ENCODE data around the gene MGST2. TPM values are rescaled to one million over a fixed set of nuclear protein-coding genes. Genes with fewer than 3 reads are reported as not detected.

MGST2 gene
- total and polyA plus RNA-seq, 10 of the 15 experiments (the other 5 are each of a cell fraction or from before 2014, with no cell fraction given) = 19.0 to 50.1 (median 30.6) TPM

DNA sequence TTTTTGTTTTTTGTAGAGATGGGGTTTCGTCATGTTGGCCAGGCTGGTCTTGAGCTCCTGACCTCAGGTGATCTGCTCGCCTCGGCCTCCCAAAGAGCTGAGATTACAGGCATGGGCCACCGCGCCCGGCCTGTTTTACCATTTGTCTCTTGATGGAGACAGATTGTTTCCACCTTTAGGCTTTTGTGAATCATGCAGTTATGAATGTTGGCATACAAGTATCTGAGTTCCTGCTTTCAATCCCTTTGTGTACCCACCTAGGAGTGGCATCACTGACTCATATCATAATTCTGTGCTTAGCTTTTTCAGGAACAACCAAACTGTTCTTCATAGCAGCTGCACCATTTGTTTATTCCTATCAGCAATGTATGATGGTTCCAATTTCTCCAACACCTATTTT is 20.2 kb upstream of the MGST2 start:
- H2AFZ ChIP-seq (ENCODE audit: control insufficient read depth, low read depth, low read length) = no peak overlapping the region
- no peak overlapping the region for H3K27ac ChIP-seq (ENCODE audit: control insufficient read depth, insufficient read depth)
- no peak overlapping the region for H3K9ac ChIP-seq (ENCODE audit: control insufficient read depth, insufficient read depth, low read length)
- no peak for ATAC-seq
- H3K4me3 ChIP-seq = no peak overlapping the region
- CTCF ChIA-PET = interaction anchor here (1.5 kb wide), 2 partner anchors 12 to 42 kb away, joined by 5 to 7 read pairs; no protein-coding TSS in a partner anchor
- RAD21 ChIA-PET (ENCODE audit: unreplicated experiment) = interaction anchor here (0.7 kb wide), 1 partner anchor 563 kb away, joined by 3 read pairs; no protein-coding TSS in a partner anchor
- BruUV-seq (replicated peaks) = no TSS peak
- WGBS (ENCODE audit: insufficient coverage, insufficient replicate concordance, low lambda C conversion rate, missing lambda C conversion rate) = 65% methylated on average over 6 of the region's 6 CpGs
- no peaks in the 10 kb centered on the region for H3K79me2 ChIP-seq (ENCODE audit: control insufficient read depth, insufficient read depth, low read length)
- H3K4me2 ChIP-seq (ENCODE audit: control insufficient read depth, insufficient read depth) = no peak overlapping the region
- H4K20me1 ChIP-seq (ENCODE audit: control insufficient read depth, insufficient read depth) = no peaks in the 10 kb centered on the region
- in situ Hi-C loops (cut with MboI) (no loop called here), intact Hi-C loops (cut with micrococcal nuclease; ENCODE audit: unreplicated experiment) (no loop called here)
- POLR2A ChIA-PET = interaction anchor here (0.5 kb wide), 1 partner anchor 104 kb away, joined by 10 read pairs; no protein-coding TSS in a partner anchor
- no peaks in the 10 kb centered on the region for H3K9me3 ChIP-seq (replicated peaks; ENCODE audit: control insufficient read depth, insufficient read depth, low read length)
- no peaks in the 10 kb centered on the region for H3K36me3 ChIP-seq (ENCODE audit: control insufficient read depth in 2 of 2, insufficient read depth in 2 of 2, low read length in 1 of 2)
- no peak for DNase-seq (ENCODE audit: low read depth, low spot score)
- no peaks in the 10 kb centered on the region for H3K27me3 ChIP-seq (replicated peaks in 1 of 2; ENCODE audit: control insufficient read depth in 2 of 2, insufficient read depth in 2 of 2, low read length in 1 of 2)
- no peaks in the 10 kb centered on the region for H3K4me1 ChIP-seq (ENCODE audit: control insufficient read depth, insufficient read depth, low read length)
- FAIRE-seq = no peak
- SMC1A ChIA-PET (ENCODE audit: uncharacterized antibody, unreplicated experiment) = no interaction called here
- TF ChIP-seq, protein P1, sequence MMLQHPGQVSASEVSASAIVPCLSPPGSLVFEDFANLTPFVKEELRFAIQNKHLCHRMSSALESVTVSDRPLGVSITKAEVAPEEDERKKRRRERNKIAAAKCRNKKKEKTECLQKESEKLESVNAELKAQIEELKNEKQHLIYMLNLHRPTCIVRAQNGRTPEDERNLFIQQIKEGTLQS (IDR thresholded peaks at IDR 0.05; ENCODE audit: borderline replicate concordance, extremely low read depth, low read depth, low read length) = no peak
- no peak for TF ChIP-seq DPF2 (IDR thresholded peaks at IDR 0.05)
- no peak for TF ChIP-seq YY1 (IDR thresholded peaks at IDR 0.05; ENCODE audit: low read depth, low read length)
- no peak for TF ChIP-seq MTA3 (IDR thresholded peaks at IDR 0.05; ENCODE audit: borderline replicate concordance, low read length)
- no peak for TF ChIP-seq TAF1 (IDR thresholded peaks at IDR 0.05; ENCODE audit: borderline replicate concordance, low read depth, low read length)
- TF ChIP-seq BCL11A (IDR thresholded peaks at IDR 0.05; ENCODE audit: low read depth, low read length) = no peak
- no peak for TF ChIP-seq SIX5 (IDR thresholded peaks at IDR 0.05; ENCODE audit: low read depth, low read length, severe bottlenecking)
- no peak for TF ChIP-seq ZBED1 (IDR thresholded peaks at IDR 0.05; ENCODE audit: borderline replicate concordance)
- TF ChIP-seq ESRRA (IDR thresholded peaks at IDR 0.05; ENCODE audit: low read length) = no peak
- TF ChIP-seq HDAC6 (IDR thresholded peaks at IDR 0.05; ENCODE audit: unreplicated experiment) = no peak
- no peak for TF ChIP-seq STAT1 (conservative IDR thresholded peaks at IDR 0.05)
- TF ChIP-seq, protein P2, sequence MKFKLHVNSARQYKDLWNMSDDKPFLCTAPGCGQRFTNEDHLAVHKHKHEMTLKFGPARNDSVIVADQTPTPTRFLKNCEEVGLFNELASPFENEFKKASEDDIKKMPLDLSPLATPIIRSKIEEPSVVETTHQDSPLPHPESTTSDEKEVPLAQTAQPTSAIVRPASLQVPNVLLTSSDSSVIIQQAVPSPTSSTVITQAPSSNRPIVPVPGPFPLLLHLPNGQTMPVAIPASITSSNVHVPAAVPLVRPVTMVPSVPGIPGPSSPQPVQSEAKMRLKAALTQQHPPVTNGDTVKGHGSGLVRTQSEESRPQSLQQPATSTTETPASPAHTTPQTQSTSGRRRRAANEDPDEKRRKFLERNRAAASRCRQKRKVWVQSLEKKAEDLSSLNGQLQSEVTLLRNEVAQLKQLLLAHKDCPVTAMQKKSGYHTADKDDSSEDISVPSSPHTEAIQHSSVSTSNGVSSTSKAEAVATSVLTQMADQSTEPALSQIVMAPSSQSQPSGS (IDR thresholded peaks at IDR 0.05; ENCODE audit: low read length) = no peak
- TF ChIP-seq CEBPB (IDR thresholded peaks at IDR 0.05; ENCODE audit: borderline replicate concordance in 1 of 2, low read depth in 2 of 2, low read length in 2 of 2) = no peak
- no peak for TF ChIP-seq POU2F2 (IDR thresholded peaks at IDR 0.05; ENCODE audit: borderline replicate concordance, low read depth, low read length)
- TF ChIP-seq ATF7 (IDR thresholded peaks at IDR 0.05; ENCODE audit: low read depth) = no peak
- TF ChIP-seq, protein P3, sequence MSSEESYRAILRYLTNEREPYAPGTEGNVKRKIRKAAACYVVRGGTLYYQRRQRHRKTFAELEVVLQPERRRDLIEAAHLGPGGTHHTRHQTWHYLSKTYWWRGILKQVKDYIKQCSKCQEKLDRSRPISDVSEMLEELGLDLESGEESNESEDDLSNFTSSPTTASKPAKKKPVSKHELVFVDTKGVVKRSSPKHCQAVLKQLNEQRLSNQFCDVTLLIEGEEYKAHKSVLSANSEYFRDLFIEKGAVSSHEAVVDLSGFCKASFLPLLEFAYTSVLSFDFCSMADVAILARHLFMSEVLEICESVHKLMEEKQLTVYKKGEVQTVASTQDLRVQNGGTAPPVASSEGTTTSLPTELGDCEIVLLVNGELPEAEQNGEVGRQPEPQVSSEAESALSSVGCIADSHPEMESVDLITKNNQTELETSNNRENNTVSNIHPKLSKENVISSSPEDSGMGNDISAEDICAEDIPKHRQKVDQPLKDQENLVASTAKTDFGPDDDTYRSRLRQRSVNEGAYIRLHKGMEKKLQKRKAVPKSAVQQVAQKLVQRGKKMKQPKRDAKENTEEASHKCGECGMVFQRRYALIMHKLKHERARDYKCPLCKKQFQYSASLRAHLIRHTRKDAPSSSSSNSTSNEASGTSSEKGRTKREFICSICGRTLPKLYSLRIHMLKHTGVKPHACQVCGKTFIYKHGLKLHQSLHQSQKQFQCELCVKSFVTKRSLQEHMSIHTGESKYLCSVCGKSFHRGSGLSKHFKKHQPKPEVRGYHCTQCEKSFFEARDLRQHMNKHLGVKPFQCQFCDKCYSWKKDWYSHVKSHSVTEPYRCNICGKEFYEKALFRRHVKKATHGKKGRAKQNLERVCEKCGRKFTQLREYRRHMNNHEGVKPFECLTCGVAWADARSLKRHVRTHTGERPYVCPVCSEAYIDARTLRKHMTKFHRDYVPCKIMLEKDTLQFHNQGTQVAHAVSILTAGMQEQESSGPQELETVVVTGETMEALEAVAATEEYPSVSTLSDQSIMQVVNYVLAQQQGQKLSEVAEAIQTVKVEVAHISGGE (CRISPR knock-in tag; IDR thresholded peaks at IDR 0.05) = no peak
- TF ChIP-seq MEF2B (IDR thresholded peaks at IDR 0.05; ENCODE audit: partially characterized antibody, poor library complexity, severe bottlenecking) = no peak
